GM23338 (cell line): ENCODE data around the gene IGSF21. TPM values are rescaled to one million over a fixed set of nuclear protein-coding genes. Genes with fewer than 3 reads are reported as not detected.

Source experiments
- ATAC-seq: fragments of 200-7000 bp; cut with Tn5 transposase; 3 replicates; pipeline ENCODE4 v1.9.1; 2020
- DNase-seq: peaks from one replicate; pipeline ENCODE4 v3.0.0-alpha.2; 2015; ENCODE audit warnings: low spot score
- H2AFZ ChIP-seq: fragments of 200-600 bp; sonication (generic); 2 replicates; pipeline ENCODE4 v1.8.0; 2016; ENCODE audit warnings: antibody characterized with exemption, mild to moderate bottlenecking, moderate library complexity
- H3F3A ChIP-seq: fragments of 200-600 bp; sonication (generic); replicated peaks from 2 replicates; pipeline ENCODE4 v1.8.0; 2017; ENCODE audit warnings: antibody characterized with exemption, mixed run types, low read depth
- H3K27ac ChIP-seq: fragments of 200-600 bp; sonication (generic); 2 replicates; pipeline ENCODE4 v1.6.1; 2016; ENCODE audit warnings: low read depth
- H3K27me3 ChIP-seq: fragments of 200-600 bp; sonication (generic); 2 replicates; pipeline ENCODE4 v1.8.0; 2016; ENCODE audit warnings: mild to moderate bottlenecking, mixed run types, moderate library complexity; ENCODE audit not compliant: insufficient read depth
- H3K36me3 ChIP-seq: fragments of 200-600 bp; sonication (generic); 2 replicates; pipeline ENCODE4 v1.8.0; 2016; ENCODE audit warnings: mild to moderate bottlenecking; ENCODE audit not compliant: insufficient read depth
- H3K4me1 ChIP-seq: fragments of 200-600 bp; sonication (generic); 2 replicates; pipeline ENCODE4 v1.8.0; 2016; ENCODE audit warnings: mild to moderate bottlenecking, moderate library complexity; ENCODE audit not compliant: insufficient read depth
- H3K4me2 ChIP-seq: fragments of 200-600 bp; sonication (generic); 2 replicates; pipeline ENCODE4 v1.7.1; 2017; ENCODE audit warnings: mixed run types
- H3K4me3 ChIP-seq: fragments of 200-600 bp; sonication (generic); 2 replicates; pipeline ENCODE4 v1.6.1; 2016; ENCODE audit warnings: mixed run types
- H3K79me2 ChIP-seq: fragments of 200-600 bp; sonication (generic); replicated peaks from 2 replicates; pipeline ENCODE4 v1.8.0; 2017; ENCODE audit warnings: mild to moderate bottlenecking; ENCODE audit not compliant: insufficient read depth
- H3K9me2 ChIP-seq: fragments of 200-600 bp; sonication (generic); 2 replicates; pipeline ENCODE4 v1.8.0; 2017; ENCODE audit not compliant: insufficient read depth
- H4K20me1 ChIP-seq: fragments of 200-600 bp; sonication (generic); replicated peaks from 2 replicates; pipeline ENCODE4 v1.8.0; 2017; ENCODE audit warnings: mild to moderate bottlenecking; ENCODE audit not compliant: insufficient read depth
- H3K27ac Mint-ChIP-seq: 2 replicates; pipeline ENCODE4 v1.8.0; 2020; ENCODE audit warnings: inconsistent platforms, mild to moderate bottlenecking, moderate library complexity, mixed read lengths
- H3K27me3 Mint-ChIP-seq: 3 replicates; pipeline ENCODE4 v1.8.0; 2022; ENCODE audit warnings: low read depth, mild to moderate bottlenecking, moderate library complexity, mixed read lengths, inconsistent platforms; ENCODE audit not compliant: insufficient read depth, poor library complexity
- H3K36me3 Mint-ChIP-seq: 3 replicates; pipeline ENCODE4 v1.8.0; 2021; ENCODE audit warnings: low read depth, mild to moderate bottlenecking, inconsistent platforms, moderate library complexity, mixed read lengths
- H3K4me1 Mint-ChIP-seq: 3 replicates; pipeline ENCODE4 v1.8.0; 2020; ENCODE audit warnings: mild to moderate bottlenecking, inconsistent platforms, mixed read lengths
- H3K4me3 Mint-ChIP-seq: 3 replicates; pipeline ENCODE4 v1.8.0; 2021; ENCODE audit warnings: moderate library complexity, mild to moderate bottlenecking, inconsistent platforms, mixed read lengths
- H3K9me3 Mint-ChIP-seq: 3 replicates; pipeline ENCODE4 v1.8.0; 2020; ENCODE audit warnings: moderate library complexity, mild to moderate bottlenecking, inconsistent platforms, mixed read lengths
- CREB1 ChIP-seq: fragments of 250-450 bp; sonication (Bioruptor Pico); IDR thresholded peaks from 2 replicates; pipeline ENCODE4 v1.5.0; 2020; ENCODE audit warnings: low read depth, mild to moderate bottlenecking, moderate library complexity
- EZH2 ChIP-seq: fragments of 200-600 bp; sonication (generic); IDR thresholded peaks from one replicate; pipeline ENCODE4 v1.8.0; 2017; ENCODE audit warnings: antibody characterized with exemption, mild to moderate bottlenecking, low read depth; ENCODE audit not compliant: unreplicated experiment
- EZH2phosphoT487 ChIP-seq: fragments of 200-600 bp; sonication (generic); IDR thresholded peaks from one replicate; pipeline ENCODE4 v1.8.1; 2018; ENCODE audit warnings: antibody characterized with exemption; ENCODE audit not compliant: unreplicated experiment
- JUNB ChIP-seq: IDR thresholded peaks from one replicate; pipeline ENCODE4 v1.6.1; 2016; ENCODE audit warnings: antibody characterized with exemption; ENCODE audit not compliant: unreplicated experiment
- NANOG ChIP-seq: IDR thresholded peaks from 2 replicates; pipeline ENCODE4 v1.6.1; 2016; ENCODE audit warnings: antibody characterized with exemption, borderline replicate concordance
- POLR2AphosphoS5 ChIP-seq: IDR thresholded peaks from 2 replicates; pipeline ENCODE4 v1.6.1; 2016; ENCODE audit warnings: antibody characterized with exemption, low read depth
- STAT1 ChIP-seq: IDR thresholded peaks from one replicate; pipeline ENCODE4 v1.6.1; 2016; ENCODE audit warnings: antibody characterized with exemption; ENCODE audit not compliant: unreplicated experiment
- ZNF114 ChIP-seq: fragments of 250-450 bp; sonication (Bioruptor Pico); IDR thresholded peaks from 2 replicates; pipeline ENCODE4 v1.5.0; 2020; ENCODE audit warnings: mild to moderate bottlenecking, moderate library complexity
- ZNF331 ChIP-seq: fragments of 250-450 bp; sonication (Bioruptor Pico); IDR thresholded peaks from 2 replicates; pipeline ENCODE4 v1.5.0; 2020; ENCODE audit warnings: low read depth, mild to moderate bottlenecking, moderate library complexity
- polyA plus RNA-seq: library from polyadenylated mRNA; unstranded; fragments of >200 nt; fragmentation: Nextera tagmentation; extraction: Ambion mirVana; gene quantifications from 2 replicates; pipeline ENCODE4 v1.2.1, GENCODE V29; 2016
- total RNA-seq: library from RNA; depleted of rRNA; stranded (reverse); fragments of >200 nt; shearing (Covaris generic); gene quantifications from 2 replicates; pipeline ENCODE4 v1.2.3, GENCODE V29; 2014
- TF ChIP-seq, protein P1 (sequence below): IDR thresholded peaks from 2 replicates; pipeline ENCODE4 v1.6.1; 2016; ENCODE audit warnings: antibody characterized with exemption
- TF ChIP-seq, protein P2 (sequence below): fragments of 250-450 bp; sonication (Bioruptor Pico); IDR thresholded peaks from 2 replicates; pipeline ENCODE4 v1.5.0; 2020; ENCODE audit warnings: mild to moderate bottlenecking, moderate library complexity
- TF ChIP-seq, protein P3 (sequence below): IDR thresholded peaks from one replicate; pipeline ENCODE4 v1.6.1; 2018; ENCODE audit warnings: antibody characterized with exemption; ENCODE audit not compliant: unreplicated experiment
- TF ChIP-seq, protein P4 (sequence below), 2 experiments: fragments of 200-600 bp in 1 of 2; sonication (generic) in 1 of 2; conservative IDR thresholded peaks; 2 replicates each; pipeline versions ENCODE4 v1.5.1 to v1.6.1; 2016 to 2017; ENCODE audit warnings: antibody characterized with exemption in 2 of 2, low read depth in 2 of 2, mild to moderate bottlenecking in 2 of 2, moderate library complexity in 1 of 2

Gene IGSF21
- total and polyA plus RNA-seq, 2 experiments from 2014 or later = 15.6 to 15.7 TPM

DNA sequence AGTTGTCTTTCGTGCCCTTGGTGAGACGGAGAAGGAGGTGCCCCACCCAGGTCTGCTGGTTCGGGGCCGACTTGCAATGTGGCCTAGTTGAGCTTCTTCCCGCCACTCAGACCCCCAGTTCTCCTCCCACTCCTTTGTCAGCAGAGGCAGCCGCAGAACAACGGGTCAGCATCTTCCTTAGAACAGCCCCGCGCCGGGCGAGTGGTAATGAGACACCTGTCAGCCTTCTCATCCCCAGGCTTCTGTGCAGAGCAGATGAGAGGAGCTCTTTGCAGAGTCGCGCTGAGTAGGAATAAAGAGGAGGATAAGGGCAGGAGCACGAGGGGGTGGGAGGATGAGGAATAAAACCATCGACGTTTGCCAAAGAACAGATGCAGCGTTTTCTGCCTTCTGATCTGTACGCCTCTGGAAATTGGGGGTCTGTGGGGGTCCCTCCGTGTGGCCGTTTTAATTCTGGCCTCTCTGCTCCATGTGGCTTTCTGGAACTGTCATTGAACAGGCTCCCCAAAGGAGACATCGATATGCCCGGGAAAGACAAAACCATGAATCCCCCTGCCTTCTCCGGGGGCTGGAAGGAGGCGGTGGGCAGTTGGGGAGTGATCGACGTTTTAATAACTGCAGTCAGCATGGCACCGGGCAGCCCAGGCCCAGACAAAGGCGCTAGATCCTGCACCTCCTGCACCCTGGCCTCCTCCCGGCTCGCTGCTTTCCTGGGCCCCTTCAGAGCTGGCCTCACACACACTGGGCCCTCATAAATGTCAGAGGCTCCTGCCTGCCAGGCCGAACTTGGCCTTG, 27.5 kb upstream of the IGSF21 start:
- ATAC-seq (no peak), DNase-seq (no peak)
- Histone ChIP-seq H3K4me3 (no peak overlapping the region), H3K36me3 (no peaks in the 10 kb centered on the region), H2AFZ (no peak overlapping the region), H4K20me1 (no peaks in the 10 kb centered on the region), H3K27me3 (no peaks in the 10 kb centered on the region), H3K4me2 (no peak overlapping the region), H3F3A (no peaks in the 10 kb centered on the region), H3K79me2 (no peaks in the 10 kb centered on the region), H3K4me1 (no peaks in the 10 kb centered on the region), H3K27ac (no peak overlapping the region), H3K9me2 (no peaks in the 10 kb centered on the region)
- TF ChIP-seq, protein P1, sequence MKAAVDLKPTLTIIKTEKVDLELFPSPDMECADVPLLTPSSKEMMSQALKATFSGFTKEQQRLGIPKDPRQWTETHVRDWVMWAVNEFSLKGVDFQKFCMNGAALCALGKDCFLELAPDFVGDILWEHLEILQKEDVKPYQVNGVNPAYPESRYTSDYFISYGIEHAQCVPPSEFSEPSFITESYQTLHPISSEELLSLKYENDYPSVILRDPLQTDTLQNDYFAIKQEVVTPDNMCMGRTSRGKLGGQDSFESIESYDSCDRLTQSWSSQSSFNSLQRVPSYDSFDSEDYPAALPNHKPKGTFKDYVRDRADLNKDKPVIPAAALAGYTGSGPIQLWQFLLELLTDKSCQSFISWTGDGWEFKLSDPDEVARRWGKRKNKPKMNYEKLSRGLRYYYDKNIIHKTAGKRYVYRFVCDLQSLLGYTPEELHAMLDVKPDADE = no peak
- TF ChIP-seq CREB1 (no peak), EZH2phosphoT487 (no peak), POLR2AphosphoS5 (no peak), JUNB (no peak), STAT1 (no peak), ZNF114 (CRISPR knock-in tag) (no peak), NANOG (no peak), EZH2 (no peak), ZNF331 (no peak)
- TF ChIP-seq, protein P2, sequence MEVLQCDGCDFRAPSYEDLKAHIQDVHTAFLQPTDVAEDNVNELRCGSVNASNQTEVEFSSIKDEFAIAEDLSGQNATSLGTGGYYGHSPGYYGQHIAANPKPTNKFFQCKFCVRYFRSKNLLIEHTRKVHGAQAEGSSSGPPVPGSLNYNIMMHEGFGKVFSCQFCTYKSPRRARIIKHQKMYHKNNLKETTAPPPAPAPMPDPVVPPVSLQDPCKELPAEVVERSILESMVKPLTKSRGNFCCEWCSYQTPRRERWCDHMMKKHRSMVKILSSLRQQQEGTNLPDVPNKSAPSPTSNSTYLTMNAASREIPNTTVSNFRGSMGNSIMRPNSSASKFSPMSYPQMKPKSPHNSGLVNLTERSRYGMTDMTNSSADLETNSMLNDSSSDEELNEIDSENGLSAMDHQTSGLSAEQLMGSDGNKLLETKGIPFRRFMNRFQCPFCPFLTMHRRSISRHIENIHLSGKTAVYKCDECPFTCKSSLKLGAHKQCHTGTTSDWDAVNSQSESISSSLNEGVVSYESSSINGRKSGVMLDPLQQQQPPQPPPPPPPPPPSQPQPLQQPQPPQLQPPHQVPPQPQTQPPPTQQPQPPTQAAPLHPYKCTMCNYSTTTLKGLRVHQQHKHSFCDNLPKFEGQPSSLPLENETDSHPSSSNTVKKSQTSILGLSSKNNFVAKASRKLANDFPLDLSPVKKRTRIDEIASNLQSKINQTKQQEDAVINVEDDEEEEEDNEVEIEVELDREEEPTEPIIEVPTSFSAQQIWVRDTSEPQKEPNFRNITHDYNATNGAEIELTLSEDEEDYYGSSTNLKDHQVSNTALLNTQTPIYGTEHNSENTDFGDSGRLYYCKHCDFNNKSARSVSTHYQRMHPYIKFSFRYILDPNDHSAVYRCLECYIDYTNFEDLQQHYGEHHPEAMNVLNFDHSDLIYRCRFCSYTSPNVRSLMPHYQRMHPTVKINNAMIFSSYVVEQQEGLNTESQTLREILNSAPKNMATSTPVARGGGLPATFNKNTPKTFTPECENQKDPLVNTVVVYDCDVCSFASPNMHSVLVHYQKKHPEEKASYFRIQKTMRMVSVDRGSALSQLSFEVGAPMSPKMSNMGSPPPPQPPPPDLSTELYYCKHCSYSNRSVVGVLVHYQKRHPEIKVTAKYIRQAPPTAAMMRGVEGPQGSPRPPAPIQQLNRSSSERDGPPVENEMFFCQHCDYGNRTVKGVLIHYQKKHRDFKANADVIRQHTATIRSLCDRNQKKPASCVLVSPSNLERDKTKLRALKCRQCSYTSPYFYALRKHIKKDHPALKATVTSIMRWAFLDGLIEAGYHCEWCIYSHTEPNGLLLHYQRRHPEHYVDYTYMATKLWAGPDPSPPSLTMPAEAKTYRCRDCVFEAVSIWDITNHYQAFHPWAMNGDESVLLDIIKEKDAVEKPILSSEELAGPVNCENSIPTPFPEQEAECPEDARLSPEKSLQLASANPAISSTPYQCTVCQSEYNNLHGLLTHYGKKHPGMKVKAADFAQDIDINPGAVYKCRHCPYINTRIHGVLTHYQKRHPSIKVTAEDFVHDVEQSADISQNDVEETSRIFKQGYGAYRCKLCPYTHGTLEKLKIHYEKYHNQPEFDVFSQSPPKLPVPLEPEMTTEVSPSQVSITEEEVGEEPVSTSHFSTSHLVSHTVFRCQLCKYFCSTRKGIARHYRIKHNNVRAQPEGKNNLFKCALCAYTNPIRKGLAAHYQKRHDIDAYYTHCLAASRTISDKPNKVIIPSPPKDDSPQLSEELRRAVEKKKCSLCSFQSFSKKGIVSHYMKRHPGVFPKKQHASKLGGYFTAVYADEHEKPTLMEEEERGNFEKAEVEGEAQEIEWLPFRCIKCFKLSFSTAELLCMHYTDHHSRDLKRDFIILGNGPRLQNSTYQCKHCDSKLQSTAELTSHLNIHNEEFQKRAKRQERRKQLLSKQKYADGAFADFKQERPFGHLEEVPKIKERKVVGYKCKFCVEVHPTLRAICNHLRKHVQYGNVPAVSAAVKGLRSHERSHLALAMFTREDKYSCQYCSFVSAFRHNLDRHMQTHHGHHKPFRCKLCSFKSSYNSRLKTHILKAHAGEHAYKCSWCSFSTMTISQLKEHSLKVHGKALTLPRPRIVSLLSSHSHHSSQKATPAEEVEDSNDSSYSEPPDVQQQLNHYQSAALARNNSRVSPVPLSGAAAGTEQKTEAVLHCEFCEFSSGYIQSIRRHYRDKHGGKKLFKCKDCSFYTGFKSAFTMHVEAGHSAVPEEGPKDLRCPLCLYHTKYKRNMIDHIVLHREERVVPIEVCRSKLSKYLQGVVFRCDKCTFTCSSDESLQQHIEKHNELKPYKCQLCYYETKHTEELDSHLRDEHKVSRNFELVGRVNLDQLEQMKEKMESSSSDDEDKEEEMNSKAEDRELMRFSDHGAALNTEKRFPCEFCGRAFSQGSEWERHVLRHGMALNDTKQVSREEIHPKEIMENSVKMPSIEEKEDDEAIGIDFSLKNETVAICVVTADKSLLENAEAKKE (CRISPR knock-in tag) = no peak
- TF ChIP-seq, protein P3, sequence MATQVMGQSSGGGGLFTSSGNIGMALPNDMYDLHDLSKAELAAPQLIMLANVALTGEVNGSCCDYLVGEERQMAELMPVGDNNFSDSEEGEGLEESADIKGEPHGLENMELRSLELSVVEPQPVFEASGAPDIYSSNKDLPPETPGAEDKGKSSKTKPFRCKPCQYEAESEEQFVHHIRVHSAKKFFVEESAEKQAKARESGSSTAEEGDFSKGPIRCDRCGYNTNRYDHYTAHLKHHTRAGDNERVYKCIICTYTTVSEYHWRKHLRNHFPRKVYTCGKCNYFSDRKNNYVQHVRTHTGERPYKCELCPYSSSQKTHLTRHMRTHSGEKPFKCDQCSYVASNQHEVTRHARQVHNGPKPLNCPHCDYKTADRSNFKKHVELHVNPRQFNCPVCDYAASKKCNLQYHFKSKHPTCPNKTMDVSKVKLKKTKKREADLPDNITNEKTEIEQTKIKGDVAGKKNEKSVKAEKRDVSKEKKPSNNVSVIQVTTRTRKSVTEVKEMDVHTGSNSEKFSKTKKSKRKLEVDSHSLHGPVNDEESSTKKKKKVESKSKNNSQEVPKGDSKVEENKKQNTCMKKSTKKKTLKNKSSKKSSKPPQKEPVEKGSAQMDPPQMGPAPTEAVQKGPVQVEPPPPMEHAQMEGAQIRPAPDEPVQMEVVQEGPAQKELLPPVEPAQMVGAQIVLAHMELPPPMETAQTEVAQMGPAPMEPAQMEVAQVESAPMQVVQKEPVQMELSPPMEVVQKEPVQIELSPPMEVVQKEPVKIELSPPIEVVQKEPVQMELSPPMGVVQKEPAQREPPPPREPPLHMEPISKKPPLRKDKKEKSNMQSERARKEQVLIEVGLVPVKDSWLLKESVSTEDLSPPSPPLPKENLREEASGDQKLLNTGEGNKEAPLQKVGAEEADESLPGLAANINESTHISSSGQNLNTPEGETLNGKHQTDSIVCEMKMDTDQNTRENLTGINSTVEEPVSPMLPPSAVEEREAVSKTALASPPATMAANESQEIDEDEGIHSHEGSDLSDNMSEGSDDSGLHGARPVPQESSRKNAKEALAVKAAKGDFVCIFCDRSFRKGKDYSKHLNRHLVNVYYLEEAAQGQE = no peak
- TF ChIP-seq, protein P4, sequence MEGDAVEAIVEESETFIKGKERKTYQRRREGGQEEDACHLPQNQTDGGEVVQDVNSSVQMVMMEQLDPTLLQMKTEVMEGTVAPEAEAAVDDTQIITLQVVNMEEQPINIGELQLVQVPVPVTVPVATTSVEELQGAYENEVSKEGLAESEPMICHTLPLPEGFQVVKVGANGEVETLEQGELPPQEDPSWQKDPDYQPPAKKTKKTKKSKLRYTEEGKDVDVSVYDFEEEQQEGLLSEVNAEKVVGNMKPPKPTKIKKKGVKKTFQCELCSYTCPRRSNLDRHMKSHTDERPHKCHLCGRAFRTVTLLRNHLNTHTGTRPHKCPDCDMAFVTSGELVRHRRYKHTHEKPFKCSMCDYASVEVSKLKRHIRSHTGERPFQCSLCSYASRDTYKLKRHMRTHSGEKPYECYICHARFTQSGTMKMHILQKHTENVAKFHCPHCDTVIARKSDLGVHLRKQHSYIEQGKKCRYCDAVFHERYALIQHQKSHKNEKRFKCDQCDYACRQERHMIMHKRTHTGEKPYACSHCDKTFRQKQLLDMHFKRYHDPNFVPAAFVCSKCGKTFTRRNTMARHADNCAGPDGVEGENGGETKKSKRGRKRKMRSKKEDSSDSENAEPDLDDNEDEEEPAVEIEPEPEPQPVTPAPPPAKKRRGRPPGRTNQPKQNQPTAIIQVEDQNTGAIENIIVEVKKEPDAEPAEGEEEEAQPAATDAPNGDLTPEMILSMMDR (conservative IDR thresholded peaks at IDR 0.05; ENCODE audit: low read depth in 2 of 2) = no peak
- H3K36me3 Mint-ChIP-seq = no peaks in the 10 kb centered on the region; the same call in 2 of the 3 replicates
- H3K4me3 Mint-ChIP-seq = no peak overlapping the region
- H3K27me3 Mint-ChIP-seq = peaks cover 4% of the 10 kb centered on the region
- H3K9me3 Mint-ChIP-seq = no peaks in the 10 kb centered on the region
- H3K4me1 Mint-ChIP-seq = peaks cover 15% of the 10 kb centered on the region
- H3K27ac Mint-ChIP-seq = no peak overlapping the region
